GM12875 (cell line): ENCODE results near the gene SFSWAP.

ENCODE experiments used
- H3K4me3 ChIP-seq: one replicate; pipeline ENCODE4 v1.5.1; 2011; ENCODE audit warnings: low read depth, low read length, control low read depth
- TF ChIP-seq, protein P1 (sequence below): IDR thresholded peaks from 2 replicates; pipeline ENCODE4 v1.5.1; 2011; ENCODE audit warnings: low read depth, mild to moderate bottlenecking, control low read depth, inconsistent platforms, low read length, moderate library complexity, borderline replicate concordance; ENCODE audit not compliant: insufficient read depth

The SFSWAP gene

DNA sequence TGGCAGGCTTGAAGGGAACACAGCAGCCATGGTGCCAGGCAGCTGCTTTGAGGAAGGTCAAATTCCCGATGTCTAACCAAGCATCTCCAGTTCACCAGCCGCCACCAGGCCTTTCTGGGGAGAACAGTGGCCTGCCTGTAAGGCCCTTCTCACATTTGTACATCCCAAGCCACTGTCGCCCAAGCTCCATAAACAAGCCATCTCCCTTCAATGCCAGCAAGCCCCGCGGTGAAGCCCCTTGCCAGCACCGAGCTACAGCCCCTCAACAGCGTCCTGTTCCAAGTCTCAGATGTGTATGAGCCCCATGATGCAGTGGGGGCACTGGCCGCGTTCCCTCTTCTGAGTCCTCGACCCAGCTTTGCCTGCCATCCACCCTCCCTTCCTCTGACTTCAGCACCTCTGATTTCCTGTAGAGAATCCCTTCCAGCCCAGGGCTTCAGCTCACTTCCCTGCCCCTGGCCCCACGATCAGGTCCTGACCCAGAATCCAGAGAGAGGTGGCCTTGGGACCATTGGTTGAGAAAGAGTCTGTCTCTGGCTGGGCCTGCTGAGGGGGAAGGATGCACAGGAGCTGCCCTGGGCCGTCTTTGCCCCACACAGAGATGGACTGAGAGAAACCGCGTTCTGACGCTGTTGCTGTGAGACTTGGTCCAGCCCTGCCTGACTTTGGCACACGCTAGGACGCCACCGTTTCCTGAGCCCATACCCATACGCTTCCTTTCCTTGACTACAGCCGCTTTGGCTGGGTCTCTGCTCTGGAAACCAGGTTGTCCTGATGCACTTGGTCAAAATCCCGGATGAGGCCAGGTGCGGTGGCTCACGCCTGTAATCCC, 115.4 kb downstream of the SFSWAP start:
- H3K4me3 ChIP-seq = no peak overlapping the region
- TF ChIP-seq, protein P1, sequence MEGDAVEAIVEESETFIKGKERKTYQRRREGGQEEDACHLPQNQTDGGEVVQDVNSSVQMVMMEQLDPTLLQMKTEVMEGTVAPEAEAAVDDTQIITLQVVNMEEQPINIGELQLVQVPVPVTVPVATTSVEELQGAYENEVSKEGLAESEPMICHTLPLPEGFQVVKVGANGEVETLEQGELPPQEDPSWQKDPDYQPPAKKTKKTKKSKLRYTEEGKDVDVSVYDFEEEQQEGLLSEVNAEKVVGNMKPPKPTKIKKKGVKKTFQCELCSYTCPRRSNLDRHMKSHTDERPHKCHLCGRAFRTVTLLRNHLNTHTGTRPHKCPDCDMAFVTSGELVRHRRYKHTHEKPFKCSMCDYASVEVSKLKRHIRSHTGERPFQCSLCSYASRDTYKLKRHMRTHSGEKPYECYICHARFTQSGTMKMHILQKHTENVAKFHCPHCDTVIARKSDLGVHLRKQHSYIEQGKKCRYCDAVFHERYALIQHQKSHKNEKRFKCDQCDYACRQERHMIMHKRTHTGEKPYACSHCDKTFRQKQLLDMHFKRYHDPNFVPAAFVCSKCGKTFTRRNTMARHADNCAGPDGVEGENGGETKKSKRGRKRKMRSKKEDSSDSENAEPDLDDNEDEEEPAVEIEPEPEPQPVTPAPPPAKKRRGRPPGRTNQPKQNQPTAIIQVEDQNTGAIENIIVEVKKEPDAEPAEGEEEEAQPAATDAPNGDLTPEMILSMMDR = no peak

DNA sequence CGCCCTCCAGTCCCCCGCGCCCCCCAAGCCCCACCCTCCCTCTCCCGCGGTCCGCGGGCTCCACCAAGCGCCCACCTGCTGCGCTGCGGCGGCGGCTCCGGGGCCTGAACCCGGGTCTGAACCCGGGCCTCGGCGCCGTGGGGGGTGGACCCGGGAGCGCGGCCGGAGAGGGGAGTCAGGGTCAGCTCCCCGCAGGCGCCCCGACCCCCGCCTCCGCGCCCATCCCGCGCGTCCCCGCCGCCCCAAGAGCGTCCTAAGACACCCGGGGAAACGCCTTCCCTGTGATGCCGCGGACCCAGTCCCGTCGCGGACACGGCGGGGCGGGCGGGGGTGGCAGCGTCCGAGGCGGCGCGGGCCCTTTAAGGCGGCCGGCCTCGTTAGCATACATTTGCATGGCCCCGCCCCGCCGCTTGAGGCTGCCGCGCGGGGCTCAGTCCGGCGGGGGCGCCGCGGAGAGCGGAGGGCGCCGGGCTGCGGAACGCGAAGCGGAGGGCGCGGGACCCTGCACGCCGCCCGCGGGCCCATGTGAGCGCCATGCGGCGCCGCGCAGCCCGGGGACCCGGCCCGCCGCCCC, 117.2 kb downstream of the SFSWAP start, which contains the start of gene MMP17:
Gene MMP17, plus strand, starts transcription at position 433 of the 574 bp plus-strand sequence. Its CDS starts 102 bp downstream, at position 535.
- peak within 1 kb of the TSS; percentile 33 for H3K4me3 ChIP-seq
- TF ChIP-seq, protein P1 = peak; percentile 32; the same call in 1 of the 2 replicates

DNA sequence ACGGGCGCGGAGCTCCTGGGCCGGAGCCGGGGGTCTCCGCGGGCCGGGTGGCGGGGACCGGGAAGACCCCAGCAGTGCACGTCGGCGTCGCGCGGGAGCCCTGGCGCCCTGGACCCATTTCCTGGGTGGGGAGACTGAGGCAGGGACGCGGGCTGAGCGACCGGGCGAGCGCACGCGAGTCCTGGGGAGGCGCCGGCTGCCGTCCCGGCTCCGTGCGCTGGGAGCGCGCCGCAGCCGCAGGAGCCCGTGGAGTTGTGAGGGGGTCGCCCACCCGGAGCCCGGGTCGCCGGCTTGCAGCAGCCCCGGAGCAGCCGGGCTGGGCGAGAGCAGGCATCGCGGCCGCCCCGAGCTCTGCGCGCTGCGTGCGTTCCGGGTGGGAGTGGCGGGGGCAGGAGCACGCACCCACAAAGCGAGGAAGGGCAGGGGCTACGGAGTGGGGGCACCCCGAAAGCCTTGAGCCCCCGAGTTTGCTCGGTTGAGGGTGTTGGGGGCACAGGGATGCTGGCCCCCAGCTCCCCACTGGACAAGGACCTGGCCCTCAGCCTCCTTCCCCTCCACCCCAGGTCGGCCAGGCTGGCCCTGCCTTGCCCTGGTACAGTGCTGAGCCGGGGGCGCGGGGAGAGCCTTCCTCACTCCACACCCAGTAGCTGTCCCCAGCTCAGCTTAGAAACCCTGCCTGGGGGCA, 117.9 kb downstream of the SFSWAP start:
- H3K4me3 ChIP-seq = peak overlapping the region; percentile 26
- TF ChIP-seq, protein P1 = no peak

DNA sequence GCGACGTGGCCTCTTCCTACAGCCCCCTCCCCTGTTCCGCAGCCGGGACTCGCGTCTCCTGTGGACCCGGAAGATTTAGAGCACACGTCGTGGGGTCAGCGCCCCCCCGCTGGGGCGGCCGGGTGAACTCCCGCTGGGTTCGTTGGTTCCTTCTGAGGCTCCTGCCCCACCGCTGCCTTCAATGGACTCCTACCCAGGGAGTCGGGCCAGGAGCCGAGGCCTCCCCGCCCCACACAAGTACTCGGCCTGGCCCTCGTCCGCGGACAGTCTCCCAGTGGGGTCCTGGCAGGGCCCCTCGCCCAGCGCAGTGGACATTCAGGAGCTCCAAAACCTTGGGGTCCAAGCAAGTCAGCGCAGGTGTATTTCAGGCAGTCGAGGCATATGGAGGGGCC, 118.5 kb downstream of the SFSWAP start:
- TF ChIP-seq, protein P1 = no peak
- no peak overlapping the region for H3K4me3 ChIP-seq

DNA sequence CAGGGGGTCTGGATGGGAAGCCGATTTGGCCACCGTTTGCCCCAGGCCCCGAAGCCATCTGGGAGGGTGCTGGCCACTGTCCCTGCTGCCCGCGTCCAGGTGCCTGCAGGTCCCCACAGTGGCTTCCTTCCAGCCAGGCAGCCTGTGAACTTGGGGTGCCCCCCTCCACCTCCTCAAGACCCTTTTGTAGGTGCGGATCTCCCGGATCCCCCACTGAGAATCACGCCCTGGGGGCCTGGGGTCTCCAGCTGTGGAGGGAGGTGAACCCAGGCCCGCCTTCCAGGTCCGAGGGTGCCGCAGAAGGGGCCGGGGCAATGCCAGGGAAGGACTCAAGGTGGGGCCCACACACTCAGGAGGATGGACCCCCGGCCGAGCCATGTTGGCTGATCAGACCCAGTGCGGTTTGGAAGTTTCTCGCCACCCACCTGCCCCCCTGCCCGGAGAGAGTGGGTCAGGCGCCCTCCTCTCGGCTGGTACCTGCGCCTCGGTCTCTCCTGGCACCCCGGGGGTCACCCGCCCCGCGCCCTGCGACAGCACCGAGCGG, 119.0 kb downstream of the SFSWAP start:
- no peak overlapping the region for H3K4me3 ChIP-seq
- TF ChIP-seq, protein P1 = no peak

DNA sequence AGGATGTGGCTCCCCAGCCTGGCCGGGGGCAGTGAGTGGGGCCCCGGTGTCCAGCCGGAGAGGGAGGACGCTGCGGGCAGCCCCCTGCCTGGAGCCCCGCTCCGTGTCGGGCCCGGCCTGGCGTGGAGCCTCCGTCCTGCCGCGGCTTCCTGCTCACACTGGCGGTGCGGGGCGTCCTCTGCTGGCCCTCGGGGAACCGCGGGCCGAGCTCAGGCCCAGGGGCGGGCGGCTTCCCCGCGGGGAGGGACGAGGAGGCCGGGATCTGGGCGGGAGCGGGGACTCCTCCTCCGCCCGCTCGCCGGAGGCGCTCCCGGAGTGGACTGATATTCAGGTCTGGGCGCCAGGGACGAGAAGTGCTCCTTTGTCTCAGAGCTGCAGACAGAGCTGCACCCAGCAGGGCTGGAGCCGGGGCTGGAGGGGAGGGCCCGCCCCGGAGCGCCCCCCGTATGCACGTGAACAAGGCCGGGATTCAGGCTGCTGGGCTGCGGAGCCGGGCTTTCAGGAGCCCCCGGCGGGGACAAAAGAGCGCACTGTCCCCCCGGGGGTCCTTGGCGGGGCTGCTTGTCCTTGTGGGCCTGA, 119.5 kb downstream of the SFSWAP start:
- TF ChIP-seq, protein P1 = peak; percentile 64
- peak overlapping the region; percentile 8 for H3K4me3 ChIP-seq
